ENCODE measurements around the gene TLR9.

The TLR9 gene

GRCh38 chr3:52195291-52195597 is 30.2 kb downstream of the TLR9 start:
- Mint-ChIP-seq H3K9me3 (no peaks in the 10 kb centered on the region), H3K4me1 (ENCODE audit: low read depth) (peaks cover 29% of the 10 kb centered on the region)

GRCh38 chr3:52194485-52195290 is 30.8 kb downstream of the TLR9 start:
- H3K27me3 Mint-ChIP-seq (ENCODE audit: low read depth) = peaks cover 2% of the 10 kb centered on the region
- H3K9me3 Mint-ChIP-seq = no peaks in the 10 kb centered on the region
- no peak overlapping the region for H3K27ac Mint-ChIP-seq
- no peak overlapping the region for H3K4me3 Mint-ChIP-seq
- H3K4me1 Mint-ChIP-seq (ENCODE audit: low read depth) = peaks cover 31% of the 10 kb centered on the region
- H3K36me3 Mint-ChIP-seq (ENCODE audit: low read depth) = peaks cover 11% of the 10 kb centered on the region
- DNase-seq (ENCODE audit: low spot score) = no peak

More at GRCh38 chr3:52195291-52195597, 30.2 kb downstream of the TLR9 start:
- H3K36me3 Mint-ChIP-seq (ENCODE audit: low read depth) = peaks cover 14% of the 10 kb centered on the region
- no peak for DNase-seq (ENCODE audit: low spot score)
- H3K27me3 Mint-ChIP-seq (ENCODE audit: low read depth) = peaks cover 2% of the 10 kb centered on the region
- no peak overlapping the region for H3K27ac Mint-ChIP-seq
- no peak overlapping the region for H3K4me3 Mint-ChIP-seq

GRCh38 chr3:52193065-52193464 is 32.4 kb downstream of the TLR9 start:
- no peaks in the 10 kb centered on the region for H3K9me3 Mint-ChIP-seq
- no peak for DNase-seq (ENCODE audit: low spot score)
- H3K4me1 Mint-ChIP-seq (ENCODE audit: low read depth) = peaks cover 31% of the 10 kb centered on the region
- no peaks in the 10 kb centered on the region for H3K36me3 Mint-ChIP-seq (ENCODE audit: low read depth)
- H3K4me3 Mint-ChIP-seq = no peak overlapping the region
- H3K27ac Mint-ChIP-seq = no peak overlapping the region
- H3K27me3 Mint-ChIP-seq (ENCODE audit: low read depth) = peaks cover 2% of the 10 kb centered on the region

GRCh38 chr3:52191663-52192062 is 33.8 kb downstream of the TLR9 start:
- Mint-ChIP-seq H3K27me3 (ENCODE audit: low read depth) (peaks cover 2% of the 10 kb centered on the region), H3K9me3 (no peaks in the 10 kb centered on the region), H3K36me3 (ENCODE audit: low read depth) (no peaks in the 10 kb centered on the region), H3K4me1 (ENCODE audit: low read depth) (peaks cover 20% of the 10 kb centered on the region), H3K4me3 (no peak overlapping the region), H3K27ac (no peak overlapping the region)
- DNase-seq (ENCODE audit: low spot score) = no peak

GRCh38 chr3:52190294-52191074 is 35.0 kb downstream of the TLR9 start:
- peak overlapping the region; percentile 66 for H3K27ac Mint-ChIP-seq
- H3K36me3 Mint-ChIP-seq (ENCODE audit: low read depth) = no peaks in the 10 kb centered on the region
- peaks cover 16% of the 10 kb centered on the region for H3K4me1 Mint-ChIP-seq (ENCODE audit: low read depth)
- H3K9me3 Mint-ChIP-seq = no peaks in the 10 kb centered on the region
- DNase-seq (ENCODE audit: low spot score) = no peak
- H3K27me3 Mint-ChIP-seq (ENCODE audit: low read depth) = peaks cover 2% of the 10 kb centered on the region
- H3K4me3 Mint-ChIP-seq = no peak overlapping the region

- peaks cover 2% of the 10 kb centered on the region for H3K27me3 Mint-ChIP-seq (ENCODE audit: low read depth)
- DNase-seq (ENCODE audit: low spot score) = no peak
- peak overlapping the region; percentile 78 for H3K27ac Mint-ChIP-seq
- H3K4me1 Mint-ChIP-seq (ENCODE audit: low read depth) = peaks cover 16% of the 10 kb centered on the region
- no peaks in the 10 kb centered on the region for H3K9me3 Mint-ChIP-seq
- H3K4me3 Mint-ChIP-seq = peak overlapping the region; percentile 44
- H3K36me3 Mint-ChIP-seq (ENCODE audit: low read depth) = no peaks in the 10 kb centered on the region
These were observed 36.9 kb downstream of the TLR9 start for GRCh38 chr3:52188556-52188955.

- Mint-ChIP-seq H3K36me3 (ENCODE audit: low read depth) (no peaks in the 10 kb centered on the region), H3K4me1 (ENCODE audit: low read depth) (peaks cover 18% of the 10 kb centered on the region), H3K4me3 (no peak overlapping the region), H3K27ac (no peak overlapping the region), H3K9me3 (no peaks in the 10 kb centered on the region), H3K27me3 (ENCODE audit: low read depth) (no peaks in the 10 kb centered on the region)
- no peak for DNase-seq (ENCODE audit: low spot score)
These were observed 38.7 kb downstream of the TLR9 start for GRCh38 chr3:52186729-52187128.

GRCh38 chr3:52185837-52186236 is 39.6 kb downstream of the TLR9 start:
- H3K27ac Mint-ChIP-seq = peak overlapping the region; percentile 44
- no peaks in the 10 kb centered on the region for H3K27me3 Mint-ChIP-seq (ENCODE audit: low read depth)
- no peak for DNase-seq (ENCODE audit: low spot score)
- no peaks in the 10 kb centered on the region for H3K9me3 Mint-ChIP-seq
- no peaks in the 10 kb centered on the region for H3K36me3 Mint-ChIP-seq (ENCODE audit: low read depth)
- H3K4me1 Mint-ChIP-seq (ENCODE audit: low read depth) = peaks cover 18% of the 10 kb centered on the region
- H3K4me3 Mint-ChIP-seq = no peak overlapping the region

- Mint-ChIP-seq H3K9me3 (no peaks in the 10 kb centered on the region), H3K36me3 (ENCODE audit: low read depth) (no peaks in the 10 kb centered on the region), H3K4me3 (no peak overlapping the region), H3K4me1 (ENCODE audit: low read depth) (peaks cover 18% of the 10 kb centered on the region), H3K27me3 (ENCODE audit: low read depth) (no peaks in the 10 kb centered on the region), H3K27ac (no peak overlapping the region)
- no peak for DNase-seq (ENCODE audit: low spot score)
These were observed 40.1 kb downstream of the TLR9 start for GRCh38 chr3:52185311-52185710.

- H3K4me3 Mint-ChIP-seq = no peak overlapping the region
- no peak for DNase-seq (ENCODE audit: low spot score)
- no peaks in the 10 kb centered on the region for H3K36me3 Mint-ChIP-seq (ENCODE audit: low read depth)
- no peaks in the 10 kb centered on the region for H3K27me3 Mint-ChIP-seq (ENCODE audit: low read depth)
- peaks cover 14% of the 10 kb centered on the region for H3K4me1 Mint-ChIP-seq (ENCODE audit: low read depth)
- no peak overlapping the region for H3K27ac Mint-ChIP-seq
- no peaks in the 10 kb centered on the region for H3K9me3 Mint-ChIP-seq
These were observed 40.8 kb downstream of the TLR9 start for GRCh38 chr3:52184690-52185089.

GRCh38 chr3:52183786-52184445 is 41.5 kb downstream of the TLR9 start:
- DNase-seq (ENCODE audit: low spot score) = no peak
- no peaks in the 10 kb centered on the region for H3K9me3 Mint-ChIP-seq
- H3K4me1 Mint-ChIP-seq (ENCODE audit: low read depth) = peaks cover 6% of the 10 kb centered on the region
- H3K27me3 Mint-ChIP-seq (ENCODE audit: low read depth) = no peaks in the 10 kb centered on the region
- H3K36me3 Mint-ChIP-seq (ENCODE audit: low read depth) = no peaks in the 10 kb centered on the region
- H3K27ac Mint-ChIP-seq = no peak overlapping the region
- H3K4me3 Mint-ChIP-seq = no peak overlapping the region

GRCh38 chr3:52182691-52183090 is 42.8 kb downstream of the TLR9 start:
- peaks cover 2% of the 10 kb centered on the region for H3K4me1 Mint-ChIP-seq (ENCODE audit: low read depth)
- H3K4me3 Mint-ChIP-seq = no peak overlapping the region
- no peak overlapping the region for H3K27ac Mint-ChIP-seq

GRCh38 chr3:52182196-52182595 is 43.2 kb downstream of the TLR9 start:
- peaks cover 2% of the 10 kb centered on the region for H3K4me1 Mint-ChIP-seq (ENCODE audit: low read depth)
- H3K4me3 Mint-ChIP-seq = no peak overlapping the region
- no peak overlapping the region for H3K27ac Mint-ChIP-seq
- H3K36me3 Mint-ChIP-seq (ENCODE audit: low read depth) = no peaks in the 10 kb centered on the region
- no peak for DNase-seq (ENCODE audit: low spot score)
- H3K27me3 Mint-ChIP-seq (ENCODE audit: low read depth) = peaks cover 5% of the 10 kb centered on the region
- no peaks in the 10 kb centered on the region for H3K9me3 Mint-ChIP-seq

More at GRCh38 chr3:52182691-52183090, 42.8 kb downstream of the TLR9 start:
- no peak for DNase-seq (ENCODE audit: low spot score)
- H3K27me3 Mint-ChIP-seq (ENCODE audit: low read depth) = peaks cover 5% of the 10 kb centered on the region
- H3K9me3 Mint-ChIP-seq = no peaks in the 10 kb centered on the region
- H3K36me3 Mint-ChIP-seq (ENCODE audit: low read depth) = no peaks in the 10 kb centered on the region

- H3K4me1 Mint-ChIP-seq (ENCODE audit: low read depth) = peaks cover 2% of the 10 kb centered on the region
- H3K27ac Mint-ChIP-seq = no peak overlapping the region
- no peaks in the 10 kb centered on the region for H3K9me3 Mint-ChIP-seq
- no peaks in the 10 kb centered on the region for H3K36me3 Mint-ChIP-seq (ENCODE audit: low read depth)
- DNase-seq (ENCODE audit: low spot score) = no peak
- no peak overlapping the region for H3K4me3 Mint-ChIP-seq
- peaks cover 5% of the 10 kb centered on the region for H3K27me3 Mint-ChIP-seq (ENCODE audit: low read depth)
These were observed 43.9 kb downstream of the TLR9 start for GRCh38 chr3:52181543-52181942.
